GM19438 (cell line): Measurements from ENCODE around the gene CSNK2A1.
"Not testable (repeated sequence)": the region's sequence is repeated elsewhere in the genome, so short reads cannot be mapped to it uniquely, and the experiment has no call there.

Experiments
- ATAC-seq: cut with Tn5 transposase; IDR thresholded peaks from one replicate; pipeline ENCODE4 v1.9.1; 2021; ENCODE audit warnings: low read depth; ENCODE audit not compliant: unreplicated experiment

The CSNK2A1 gene

DNA sequence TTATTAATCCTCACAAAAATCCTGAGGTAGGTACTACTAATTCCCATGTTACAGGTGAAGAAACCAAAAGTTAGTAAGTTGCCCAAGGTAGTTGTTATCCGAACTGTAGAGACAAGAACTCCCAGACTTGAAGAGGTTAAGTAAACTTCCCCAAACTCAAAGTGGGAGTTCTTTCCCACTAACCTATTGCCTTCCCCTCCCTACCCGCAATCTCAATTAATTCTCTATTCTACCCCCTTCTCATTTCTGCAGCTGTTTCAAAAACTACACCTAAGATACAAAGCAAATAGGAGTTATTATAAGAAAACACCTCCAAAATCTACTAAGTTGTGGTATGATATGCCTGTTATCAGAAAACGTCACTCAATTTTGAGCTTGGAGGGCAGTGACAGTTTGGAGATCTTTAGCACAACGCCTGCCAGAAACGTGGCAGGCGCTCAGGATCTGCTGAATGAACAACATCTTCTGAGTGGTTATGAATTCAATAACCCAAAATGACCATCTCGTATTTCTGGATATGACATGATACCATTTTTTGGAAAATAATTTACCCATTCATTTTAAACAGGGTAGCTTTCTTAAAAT lies 7.1 kb downstream of the CSNK2A1 start:
- no peak for ATAC-seq

DNA sequence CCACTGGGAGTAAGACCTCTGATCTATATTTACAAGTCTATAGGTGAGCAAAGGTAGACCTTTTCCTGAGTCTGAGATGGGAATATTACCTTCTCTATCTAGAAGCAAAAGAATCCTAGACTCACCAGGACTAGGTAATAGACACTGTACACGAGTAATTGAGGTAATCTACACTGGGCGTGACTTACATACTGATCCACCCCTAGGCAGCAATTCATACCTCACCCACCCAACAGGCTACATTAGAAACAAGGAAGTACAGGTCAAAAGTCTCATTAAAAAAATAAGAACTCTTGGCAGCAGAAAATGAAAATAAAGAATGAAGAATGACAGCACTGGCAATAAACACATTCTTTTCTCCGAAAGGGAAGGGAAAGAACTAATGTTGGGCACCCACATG lies 7.6 kb downstream of the CSNK2A1 start:
- no peak for ATAC-seq

DNA sequence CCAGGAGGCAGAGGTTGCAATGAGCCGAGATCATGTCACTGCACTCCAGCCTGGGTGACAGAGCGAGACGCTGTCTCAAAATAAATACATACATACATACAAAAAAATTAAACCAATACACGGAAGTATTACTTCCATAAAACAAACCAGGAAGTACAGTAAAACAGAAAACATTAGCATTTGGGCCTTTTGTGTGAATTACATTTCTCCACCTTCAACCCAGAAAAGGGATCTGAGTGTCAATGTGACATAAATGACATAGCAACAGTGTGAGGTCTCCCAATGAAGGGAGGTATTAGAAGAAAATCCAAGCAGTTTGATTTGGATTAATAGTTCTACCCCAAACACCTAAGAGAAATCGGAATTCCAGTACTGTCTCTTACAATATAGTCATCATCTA lies 10.1 kb downstream of the CSNK2A1 start:
- no peak for ATAC-seq

DNA sequence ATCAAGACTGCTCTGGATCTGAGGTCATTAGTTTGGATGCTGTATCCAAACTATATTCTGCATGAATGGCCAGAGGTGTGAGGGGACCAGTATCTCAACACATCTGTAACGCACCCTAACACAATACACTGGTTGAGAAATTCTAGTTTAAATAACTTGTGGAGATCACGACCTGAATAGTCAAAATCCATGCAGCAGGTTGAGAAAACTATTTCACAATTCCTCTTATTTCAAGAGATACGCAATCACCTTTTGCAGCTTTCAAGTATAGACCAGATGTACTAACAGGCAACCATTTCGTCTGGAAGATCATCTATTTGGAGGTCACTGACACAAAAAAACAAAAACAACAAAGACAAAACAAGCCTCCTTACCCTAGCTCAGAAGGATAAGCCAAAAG lies 11.1 kb downstream of the CSNK2A1 start:
- no peak for ATAC-seq

DNA sequence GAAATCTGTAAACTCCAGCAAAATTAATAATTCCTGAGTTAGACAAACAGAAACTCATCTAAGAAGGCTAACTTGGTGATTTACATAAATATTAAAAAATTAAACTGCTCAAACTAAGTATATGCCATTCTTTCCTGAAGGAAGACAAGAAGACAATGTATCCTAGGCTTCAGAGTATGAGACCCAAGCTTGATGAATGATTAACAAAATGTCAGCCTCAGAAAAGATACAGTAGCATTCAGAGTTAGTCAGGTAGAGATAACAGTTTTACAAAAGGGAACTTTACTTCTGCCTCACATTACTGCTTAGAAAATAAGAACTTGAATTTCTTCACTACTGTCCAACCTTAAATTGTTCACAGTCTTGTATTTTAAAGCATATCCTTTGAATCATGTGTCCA lies 12.0 kb downstream of the CSNK2A1 start:
- no peak for ATAC-seq

DNA sequence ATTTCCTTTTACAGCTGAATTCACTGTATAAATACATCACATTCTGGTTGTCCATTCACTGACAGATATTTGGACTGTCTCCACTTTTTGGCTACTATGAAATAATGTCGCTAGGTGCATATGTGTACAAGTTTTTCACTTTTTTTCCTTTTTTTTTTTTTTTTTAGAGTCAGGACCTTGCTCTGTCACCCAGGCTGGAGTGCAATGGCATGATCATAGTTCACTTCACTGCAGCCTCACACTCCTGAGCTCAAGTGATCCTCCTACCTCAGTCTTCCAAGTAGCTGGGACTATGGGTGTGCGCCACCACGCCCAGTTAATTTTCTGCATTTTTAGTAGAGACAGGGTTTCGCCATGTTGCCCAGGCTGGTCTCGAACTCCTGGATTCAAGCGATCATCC lies 13.3 kb downstream of the CSNK2A1 start:
- no peak for ATAC-seq

DNA sequence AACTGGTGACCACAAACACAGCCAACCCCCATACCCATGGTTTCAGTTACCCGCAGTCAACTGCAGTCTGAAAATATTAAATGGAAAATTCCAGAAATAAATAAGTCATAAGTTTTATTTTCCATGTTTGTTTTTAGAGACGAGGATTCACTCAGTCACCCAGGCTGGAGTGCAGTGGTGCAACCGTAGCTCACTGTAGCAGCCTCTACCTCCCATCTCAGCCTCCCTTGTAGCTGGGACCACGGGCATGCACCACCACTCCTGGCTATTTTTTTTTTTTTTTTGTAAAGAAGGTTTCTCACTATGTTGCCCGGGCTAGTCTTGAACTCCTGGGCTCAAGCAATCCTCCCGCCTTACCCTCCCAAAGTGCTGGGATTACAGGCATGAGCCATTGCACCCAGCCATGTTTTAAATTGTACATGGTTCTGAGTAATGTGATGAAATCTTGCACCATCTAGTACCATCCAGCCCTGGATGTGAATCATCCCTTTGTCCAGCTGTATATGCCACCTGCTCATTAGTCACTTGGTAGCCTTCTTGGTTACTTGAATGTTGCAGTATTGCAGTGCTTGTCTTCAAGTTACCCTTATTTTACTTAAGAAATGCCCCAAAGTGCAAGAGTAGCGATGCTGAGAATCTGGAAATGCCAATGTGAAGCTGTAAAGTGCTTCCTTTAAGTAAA lies 14.5 kb downstream of the CSNK2A1 start:
- ATAC-seq = no peak

DNA sequence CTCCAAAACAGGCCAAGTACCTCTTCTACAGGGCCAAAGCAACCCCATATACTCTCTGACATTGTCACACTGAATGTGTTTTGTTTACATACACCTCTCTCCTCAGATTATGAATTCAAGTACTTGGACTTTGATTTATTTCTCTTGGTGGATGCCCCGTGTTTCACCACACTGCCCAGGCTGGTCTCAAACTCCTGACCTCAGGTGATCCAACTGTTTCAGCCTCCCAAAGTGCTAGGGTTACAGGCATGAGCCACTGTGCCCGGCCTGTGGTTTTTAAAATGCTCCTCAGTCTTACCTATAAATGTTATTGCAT lies 16.1 kb downstream of the CSNK2A1 start:
- no peak for ATAC-seq

DNA sequence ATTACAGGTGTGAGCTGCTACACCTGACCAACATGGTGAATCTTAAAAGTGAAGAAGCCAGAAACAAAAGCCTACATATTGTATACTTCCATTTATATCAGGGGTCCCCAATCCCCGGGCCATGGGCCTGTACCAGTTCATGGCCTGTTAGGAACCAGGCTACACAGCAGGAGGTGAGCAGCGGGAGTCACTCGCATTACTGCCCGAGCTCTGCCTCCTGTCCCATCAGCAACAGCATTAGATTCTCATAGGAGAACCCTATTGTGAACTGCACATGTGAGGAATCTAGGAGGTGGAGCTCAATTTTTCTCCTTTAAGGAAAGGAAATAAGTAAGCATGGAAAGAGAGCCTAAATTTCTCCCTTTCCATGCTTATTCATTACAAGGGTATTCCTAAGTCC lies 21.7 kb downstream of the CSNK2A1 start:
- ATAC-seq = no peak

DNA sequence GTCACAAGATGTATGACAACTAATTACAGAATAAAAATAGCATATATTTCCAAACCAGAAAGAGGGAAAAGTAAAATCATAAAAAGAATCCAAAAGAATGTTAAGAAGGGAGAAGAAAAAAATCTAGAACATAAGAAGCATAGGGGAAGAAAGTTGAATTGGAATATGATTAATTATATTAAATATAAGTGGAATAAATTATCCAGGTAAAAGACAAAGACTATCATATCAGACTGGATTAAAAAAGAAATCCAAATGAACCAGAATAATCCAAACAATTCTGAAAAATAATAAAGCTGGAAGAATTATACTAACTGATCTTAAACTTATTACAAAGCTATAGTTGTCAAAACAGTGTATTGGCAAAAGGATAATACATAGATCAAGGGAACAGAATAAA lies 23.6 kb downstream of the CSNK2A1 start:
- ATAC-seq = no peak

DNA sequence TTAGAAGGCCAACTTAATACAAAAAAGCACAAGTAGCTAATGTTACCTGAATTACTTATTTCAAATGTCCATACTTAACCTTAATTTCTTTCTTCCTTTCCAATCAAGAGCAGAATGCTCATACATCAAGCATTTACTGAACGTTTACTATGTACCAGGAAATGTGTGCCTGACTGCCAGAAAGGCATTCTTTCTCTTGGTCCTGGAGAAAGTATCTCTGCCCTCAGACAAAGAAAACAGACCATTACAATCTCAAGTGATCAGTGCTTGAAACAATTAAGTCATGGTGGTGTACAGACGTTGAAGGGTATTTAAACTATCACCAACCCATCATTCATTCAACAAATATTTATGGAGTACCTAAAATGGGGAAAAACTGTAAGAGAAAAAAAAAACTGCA lies 26.4 kb downstream of the CSNK2A1 start:
- ATAC-seq = no peak

DNA sequence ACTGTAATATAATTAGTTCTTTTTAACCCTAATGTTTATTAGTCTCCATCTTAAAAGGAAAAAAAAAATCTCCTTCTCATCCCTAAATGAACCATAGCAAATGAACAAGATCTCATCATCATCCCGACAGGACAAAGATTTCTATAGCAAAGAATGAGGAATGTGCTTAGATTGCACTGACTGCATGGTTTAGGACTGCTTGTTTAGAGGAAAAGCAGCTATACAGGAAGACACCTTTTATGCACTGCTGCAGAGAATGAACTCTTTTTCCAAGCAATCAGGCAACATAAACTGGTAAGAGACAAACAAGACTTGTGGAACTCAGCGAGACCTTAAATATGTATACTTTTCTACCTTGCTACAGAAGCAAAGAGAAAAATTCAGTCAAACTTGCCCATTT lies 26.8 kb downstream of the CSNK2A1 start:
- no peak for ATAC-seq

DNA sequence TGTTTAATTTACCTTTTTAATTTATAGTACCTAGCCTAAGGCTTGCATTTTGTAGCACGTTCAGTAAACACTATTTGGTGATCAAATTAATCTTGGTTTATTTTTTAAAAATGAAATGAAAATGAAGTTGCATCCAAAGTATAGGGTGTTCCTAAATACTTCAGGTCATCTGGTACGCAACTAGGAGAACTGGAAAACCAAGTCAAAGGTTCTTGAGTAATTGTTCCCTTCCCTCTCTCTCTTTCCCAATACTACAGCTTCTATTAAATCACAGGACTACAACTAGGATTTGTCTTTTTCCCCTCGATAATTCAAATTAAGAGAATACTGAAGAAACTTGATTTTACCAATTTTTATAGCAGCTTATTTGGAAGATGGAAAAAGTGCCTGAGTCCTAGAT lies 27.9 kb downstream of the CSNK2A1 start:
- no peak for ATAC-seq

DNA sequence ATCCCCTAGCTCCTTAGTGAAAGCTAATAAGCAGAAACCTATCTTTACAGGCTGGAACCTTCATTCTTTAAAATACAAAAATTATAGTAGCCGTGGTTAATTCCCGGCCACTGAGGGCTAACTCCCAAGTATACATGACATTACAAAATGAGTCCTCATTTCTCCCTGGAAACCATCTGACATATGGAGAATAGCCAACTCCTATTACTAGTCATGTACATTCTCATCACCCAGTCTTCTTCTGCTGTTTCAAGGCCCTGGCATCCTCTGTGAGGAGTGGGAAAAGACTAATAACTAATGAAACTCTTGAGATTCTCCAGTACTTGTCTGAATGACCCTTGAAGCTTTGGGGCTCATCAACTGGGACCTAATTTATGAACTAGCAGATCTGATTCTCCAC lies 30.2 kb downstream of the CSNK2A1 start:
- ATAC-seq = no peak

DNA sequence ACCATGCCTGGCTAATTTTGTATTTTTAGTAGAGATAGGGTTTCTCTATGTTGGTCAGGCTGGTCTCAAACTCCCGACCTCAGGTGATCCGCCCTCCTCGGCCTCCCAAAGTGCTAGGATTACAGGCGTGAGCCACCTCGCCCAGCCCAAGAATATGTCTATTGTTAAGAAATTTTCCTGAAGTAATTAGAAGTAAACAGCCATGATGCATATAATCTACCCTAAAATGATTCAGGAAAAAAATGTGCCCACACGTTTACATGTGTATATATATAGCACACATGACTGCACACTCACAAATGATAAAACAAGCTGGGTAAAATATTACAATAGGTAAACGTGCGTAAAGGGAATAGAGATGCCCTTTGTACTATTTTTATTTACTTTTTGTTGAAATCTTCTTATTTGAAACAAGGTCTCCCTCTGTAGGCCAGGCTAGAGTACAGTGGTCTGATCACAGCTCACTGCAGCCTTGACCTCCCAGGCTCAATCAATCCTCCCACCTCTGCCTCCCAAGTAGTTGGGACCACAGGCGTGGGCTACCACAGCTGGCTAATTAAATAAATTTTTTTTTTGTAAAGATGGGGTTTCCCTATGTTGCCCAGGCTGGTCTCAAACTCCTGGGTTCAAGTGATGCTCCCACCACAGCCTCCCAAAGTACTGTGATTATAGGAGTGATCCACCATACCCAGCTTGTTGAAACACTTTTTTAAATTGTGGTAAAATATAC lies 33.1 kb downstream of the CSNK2A1 start:
- not testable (repeated sequence) for ATAC-seq

DNA sequence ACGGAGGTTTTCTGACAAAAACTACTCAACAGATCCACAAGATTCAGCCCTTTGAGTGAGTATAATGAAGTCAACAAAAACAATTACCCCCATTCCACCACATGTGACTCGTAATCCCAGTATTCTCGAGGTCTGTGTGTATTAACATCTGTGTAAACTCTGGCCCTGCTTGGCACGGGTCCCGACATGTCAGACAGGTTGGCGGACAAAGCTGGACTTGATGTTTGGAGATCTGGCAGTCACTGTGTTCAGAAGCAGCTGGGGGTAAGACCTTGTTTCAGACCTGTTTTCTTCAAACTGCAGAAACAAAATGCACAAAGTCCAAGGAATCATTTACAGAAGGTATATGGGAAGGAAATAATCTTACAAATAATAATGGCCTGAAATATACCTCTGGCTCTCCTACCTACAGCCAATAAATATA lies 35.2 kb downstream of the CSNK2A1 start:
- ATAC-seq = not testable (repeated sequence)

DNA sequence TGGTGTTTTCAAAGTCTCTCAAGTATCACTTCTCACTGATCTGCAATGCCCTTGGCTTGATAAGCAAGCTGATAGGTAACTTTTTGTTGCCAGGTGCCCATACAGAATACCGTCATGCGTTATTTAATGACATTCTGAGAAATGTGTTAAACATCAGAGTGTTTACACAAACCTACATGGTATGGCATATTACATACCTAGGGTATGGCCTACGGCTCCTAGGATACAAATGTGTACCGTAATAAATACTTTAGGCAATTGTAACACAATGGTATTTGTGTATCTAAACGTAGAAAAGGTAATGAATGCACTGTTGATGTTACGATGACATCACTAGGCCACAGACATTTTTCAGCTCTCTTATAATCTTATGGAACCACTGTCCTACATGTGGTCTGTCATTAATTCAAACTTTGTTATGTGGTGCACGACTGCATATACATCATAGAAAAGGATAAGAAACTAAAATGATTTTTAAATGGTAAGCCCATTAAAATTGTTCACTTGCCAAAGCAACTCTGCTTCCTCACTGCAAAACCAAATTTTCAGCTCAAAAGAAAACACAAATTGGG lies 35.7 kb downstream of the CSNK2A1 start:
- no peak for ATAC-seq

DNA sequence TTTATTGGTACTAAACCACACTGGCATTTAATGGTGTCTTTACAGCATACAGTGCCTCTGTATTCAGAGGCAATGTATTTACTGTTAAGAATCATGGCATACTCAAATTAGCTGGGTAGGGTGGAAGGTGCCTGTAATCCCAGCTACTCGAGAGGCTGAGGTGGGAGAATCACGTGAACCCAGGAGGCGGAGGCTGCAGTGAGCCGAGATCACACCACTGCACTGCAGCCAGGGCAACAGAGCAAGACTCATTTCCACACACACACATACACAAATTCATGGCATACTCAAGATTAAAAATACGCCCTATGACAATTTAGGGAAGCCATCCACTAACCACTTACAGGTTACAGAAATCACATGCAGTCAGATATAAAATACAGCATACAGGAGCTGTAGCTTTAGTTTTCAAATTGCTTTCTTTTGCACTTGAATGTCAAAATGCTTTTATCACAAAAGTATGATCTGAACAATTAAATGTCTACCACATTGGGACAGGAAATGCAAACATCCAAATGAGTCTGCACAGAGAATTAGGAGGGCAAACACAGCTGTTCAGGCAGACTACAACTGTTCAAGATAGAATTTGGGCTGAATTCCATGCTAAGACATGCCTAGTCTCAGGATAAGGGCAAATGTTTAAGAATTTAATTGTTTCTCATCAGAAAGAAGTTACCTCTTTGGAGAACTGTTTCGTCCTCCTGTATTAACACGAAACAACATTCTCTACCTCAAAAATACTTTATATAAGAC lies 36.4 kb downstream of the CSNK2A1 start:
- no peak for ATAC-seq

DNA sequence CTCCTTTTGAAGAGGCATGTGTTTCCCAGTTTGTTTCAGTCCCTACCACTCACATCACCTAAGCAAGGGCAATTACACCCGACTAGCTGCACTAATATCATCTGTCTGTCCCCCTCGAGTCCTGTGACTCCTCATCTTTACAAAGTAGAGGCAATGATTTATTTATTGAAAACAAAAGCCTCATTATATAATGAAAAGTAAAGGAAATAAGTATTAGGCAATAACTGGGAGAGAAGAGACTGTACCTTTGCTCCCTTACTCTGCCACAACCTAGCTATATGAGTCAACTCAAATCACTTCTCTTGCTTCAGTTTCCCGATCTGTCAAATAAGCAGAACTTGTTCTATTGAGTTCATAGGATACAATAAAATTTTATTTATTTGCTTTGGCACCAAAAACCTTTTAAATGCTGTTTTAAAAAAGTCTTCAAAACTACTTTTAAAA lies 38.9 kb downstream of the CSNK2A1 start:
- ATAC-seq = no peak

DNA sequence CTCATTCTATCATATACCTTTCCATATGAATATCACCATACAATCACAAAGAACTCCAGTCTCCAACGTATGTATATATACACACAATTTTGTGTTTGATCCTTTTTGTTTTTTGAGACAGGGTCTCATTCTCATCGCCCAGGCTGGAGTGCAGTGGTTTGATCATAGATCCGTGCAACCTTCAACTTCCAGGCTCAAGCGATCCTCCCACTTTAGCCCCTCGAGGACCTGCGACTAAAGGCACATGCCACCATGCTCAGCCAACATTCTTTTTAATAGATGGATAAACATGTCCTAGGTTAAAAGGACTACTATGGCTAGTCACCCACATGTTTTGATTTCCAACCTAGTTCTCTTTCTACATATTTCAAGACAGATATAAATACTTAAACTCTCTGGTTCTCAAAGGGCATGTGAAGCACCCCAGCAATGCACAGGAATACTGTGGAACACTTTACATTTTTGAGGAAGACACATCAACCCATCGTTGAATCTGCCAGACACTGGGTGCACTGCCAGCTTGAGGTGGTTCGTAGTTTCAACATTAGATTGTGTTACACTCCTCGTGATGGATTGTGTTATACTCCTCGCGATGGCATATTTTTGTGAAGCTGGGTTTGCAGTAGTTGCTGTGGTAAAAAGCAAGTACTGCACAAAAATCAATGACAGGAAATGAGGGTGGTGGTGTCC lies 40.4 kb downstream of the CSNK2A1 start:
- no peak for ATAC-seq
